Heart right ventricle (tissue), 12 donors: ENCODE measurements around the gene DRAM2. TPM values are rescaled to one million over a fixed set of nuclear protein-coding genes. Genes with fewer than 3 reads are reported as not detected.

ENCODE experiments used
- polyA plus RNA-seq, 2 donors: library from polyadenylated mRNA; stranded (reverse); fragments of 200-250 nt; gene quantifications; one replicate each; pipeline ENCODE4 v1.2.3, GENCODE V29; 2013
- total RNA-seq, 10 donors: library from RNA; stranded (reverse); fragmentation: NEBNext Ultra II Directional in 3 of 10; extraction: Animal tissue kit (Norgen Biotek cat#: 25700) in 3 of 10; gene quantifications; one replicate each; pipeline versions ENCODE4 v1.2.1 to v1.2.4, GENCODE V29; 2021 to 2023
- donor health status: ischemic (EF 13 %, LVEDD 7.1; RV severe dilation, severe dysfunction).
- donor health status: healthy with polysubstance abuse.
- donor health status: DM: no; HTN: yes; CAD: no.
- donor health status: DM: no; HTN: no; CAD: no.
- donor health status: ischemic (EF 25% LVEDD 6.9; RV normal size, moderate dysfunction).
- donor health status: ischemic (EF 25% LVEDD 5.7; RV mildly dilated, moderate dysfunction).
- donor health status: healthy.
- donor health status: nonischemic (EF 11% LVEDD 7.7; RV severe dilation, severe dysfunction).
- donor health status: DM: yes; HTN: yes; CAD: no.
- donor health status: PGD.
- donor health status: ischemic (EF 29% LVEDD 5.4; RV normal size, mild dysfunction).
- donor health status: nonischemic (EF 23%, LVEDD 6.1; RV moderate dilation, normal function).

Gene DRAM2
- total and polyA plus RNA-seq, 12 donors: 26.7 to 49.5 (median 34.5) TPM

Other genes with a start within 250 kb of the DRAM2 start
- 10 to 100 TPM; 13.8 to 21.3 (median 16.0) TPM for gene LRIF1, start 176.2 kb downstream of the DRAM2 start, total RNA-seq
- 10 to 100 TPM in 1 of 2 donors, 1 to 10 TPM in 1; 7.2 to 13.8 TPM for gene LRIF1, start 176.2 kb downstream of the DRAM2 start, polyA plus RNA-seq
- 10 to 100 TPM in 8 of 10 donors, 1 to 10 TPM in 2; 8.5 to 17.2 (median 13.1) TPM for gene CEPT1, start 130 bp upstream of the DRAM2 start, total RNA-seq
- gene CEPT1, start 130 bp upstream of the DRAM2 start, polyA plus RNA-seq: 10 to 100 TPM in 1 of 2 donors, 1 to 10 TPM in 1; 6.6 to 19.5 TPM
- gene DENND2D, start 60.6 kb upstream of the DRAM2 start, total RNA-seq: 10 to 100 TPM in 1 of 10 donors, 1 to 10 TPM in 3, under 1 TPM in 6; 0.46 to 11.9 (median 0.85) TPM
- gene DENND2D, start 60.6 kb upstream of the DRAM2 start, polyA plus RNA-seq: 1 to 10 TPM; 1.1 to 2.3 TPM
- 1 to 10 TPM in 8 of 10 donors, under 1 TPM in 1, not detected in 1; 0.78 to 5.6 (median 2.1) TPM for gene CHI3L2, start 87.6 kb upstream of the DRAM2 start, total RNA-seq
- 1 to 10 TPM; 3.4 to 9.4 TPM for gene CHI3L2, start 87.6 kb upstream of the DRAM2 start, polyA plus RNA-seq
- gene CHIA, start 150.8 kb upstream of the DRAM2 start, total RNA-seq: not detected
- under 1 TPM in 1 of 2 donors, not detected in 1; 0.30 TPM for gene CHIA, start 150.8 kb upstream of the DRAM2 start, polyA plus RNA-seq